WI38 (cell line): ENCODE results near the gene PRRC2A.
A peak's percentile ranks its signal among the peaks of the same experiment; 100 is the strongest.

Source experiments
- H3K4me3 ChIP-seq: 2 replicates; pipeline ENCODE4 v1.5.1; 2011; ENCODE audit warnings: low read depth, mild to moderate bottlenecking, control low read depth, low read length
- CTCF ChIP-seq: IDR thresholded peaks from 2 replicates; pipeline ENCODE4 v1.5.1; 2012; ENCODE audit warnings: low read depth, mild to moderate bottlenecking, control low read depth, low read length

Gene PRRC2A

GRCh38 chr6:31655349-31656237 is 35.1 kb downstream of the PRRC2A start, which contains the start of gene APOM:
APOM (plus strand) TSS chr6:31655894; CDS start chr6:31655967, 73 bp downstream.
- H3K4me3 ChIP-seq, result no peak within 1 kb of the TSS
- no peak for TF ChIP-seq CTCF

- TF ChIP-seq CTCF, result no peak
- H3K4me3 ChIP-seq, result no peak overlapping the region
These were observed 37.1 kb downstream of the PRRC2A start for GRCh38 chr6:31657406-31658157.

DNA sequence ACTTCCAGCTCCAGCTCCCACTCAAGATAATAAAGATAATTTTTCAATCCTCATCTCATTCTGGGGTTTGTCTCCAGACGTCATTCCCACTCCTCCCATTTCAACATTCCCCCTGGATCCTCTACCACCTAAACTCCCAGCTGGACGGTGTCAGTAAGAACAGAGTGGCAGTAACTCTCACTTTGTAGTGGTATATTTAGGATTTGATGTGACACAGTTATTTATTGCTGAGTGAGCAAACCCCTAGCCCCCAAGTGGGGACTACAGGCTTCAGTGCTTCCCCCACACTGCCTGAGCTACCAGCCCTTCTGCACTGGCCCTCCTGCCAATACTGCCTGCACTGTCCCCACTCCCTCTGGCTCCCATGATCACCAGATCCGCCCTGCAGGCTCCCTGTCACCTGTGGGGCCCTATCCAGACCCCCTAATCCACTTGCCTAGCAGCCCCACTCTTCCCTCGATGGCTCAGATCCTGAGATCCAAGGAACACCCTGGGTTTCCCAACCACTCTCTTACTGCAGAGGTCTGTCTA is 37.7 kb downstream of the PRRC2A start:
- no peak overlapping the region for H3K4me3 ChIP-seq

GRCh38 chr6:31658983-31659648 is 38.6 kb downstream of the PRRC2A start:
- peak overlapping the region; percentile 93 for H3K4me3 ChIP-seq
- no peak for TF ChIP-seq CTCF

More for the DNA sequence above, 37.7 kb downstream of the PRRC2A start:
- no peak for TF ChIP-seq CTCF

- H3K4me3 ChIP-seq, result peak overlapping the region; percentile 93
- no peak for TF ChIP-seq CTCF
These were observed 39.3 kb downstream of the PRRC2A start for GRCh38 chr6:31659649-31660380.

- H3K4me3 ChIP-seq, result peak within 1 kb of the TSS; percentile 93
- no peak for TF ChIP-seq CTCF
These were observed 40.1 kb downstream of the PRRC2A start, which contains the start of gene C6orf47 for GRCh38 chr6:31660381-31661261. C6orf47 (minus strand) TSS chr6:31660778; CDS start chr6:31659947, 831 bp downstream.
